Stimulated activated CD4-positive, alpha-beta T cell treated with anti-CD3 and anti-CD28 coated beads, Interleukin-4, amount 100 ng/mL, for 1 hour (primary cell): ENCODE measurements around the gene SNX7.

Experiments used
- DNase-seq: peaks from one replicate; pipeline ENCODE4 v3.0.0-alpha.2; 2020

The SNX7 gene

DNA sequence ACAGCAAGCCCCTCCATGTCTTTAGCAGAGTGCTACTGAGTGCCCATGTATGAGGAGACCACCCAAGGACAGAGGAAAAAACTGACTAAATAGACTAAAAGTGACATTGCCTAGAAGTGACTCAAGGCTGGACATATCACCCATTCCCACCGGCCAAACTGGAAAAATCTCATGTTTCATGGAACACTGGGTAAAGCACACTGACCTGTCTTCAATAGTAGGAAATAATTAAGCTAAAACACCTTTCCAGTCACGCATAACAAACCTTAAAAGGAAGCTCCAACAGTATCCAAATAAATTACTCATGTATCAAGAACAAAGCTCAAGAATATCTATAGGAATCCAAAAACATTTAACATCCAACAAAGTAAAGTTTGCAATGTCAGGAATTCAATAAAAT lies 120.4 kb downstream of the SNX7 start:
- DNase-seq, result no peak

DNA sequence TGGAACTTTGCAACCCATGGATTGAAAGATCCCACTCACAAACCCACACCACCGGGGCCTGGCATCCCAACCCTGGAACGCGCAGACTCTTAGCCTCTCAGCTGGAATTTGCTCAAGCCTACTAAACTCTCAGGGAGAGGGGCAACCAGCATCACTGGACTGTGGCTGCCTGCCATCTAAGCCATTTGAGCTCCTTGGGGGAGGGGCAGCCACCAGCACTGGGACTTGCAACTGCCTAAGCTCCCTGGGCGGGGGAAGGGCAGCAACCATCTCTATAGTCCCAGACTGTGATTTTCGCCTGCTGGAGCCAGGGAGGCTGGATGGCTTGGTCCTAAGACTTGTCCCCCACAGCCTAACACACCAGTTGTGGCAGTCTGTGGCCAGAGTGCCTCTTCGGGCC lies 122.3 kb downstream of the SNX7 start:
- no peak for DNase-seq

DNA sequence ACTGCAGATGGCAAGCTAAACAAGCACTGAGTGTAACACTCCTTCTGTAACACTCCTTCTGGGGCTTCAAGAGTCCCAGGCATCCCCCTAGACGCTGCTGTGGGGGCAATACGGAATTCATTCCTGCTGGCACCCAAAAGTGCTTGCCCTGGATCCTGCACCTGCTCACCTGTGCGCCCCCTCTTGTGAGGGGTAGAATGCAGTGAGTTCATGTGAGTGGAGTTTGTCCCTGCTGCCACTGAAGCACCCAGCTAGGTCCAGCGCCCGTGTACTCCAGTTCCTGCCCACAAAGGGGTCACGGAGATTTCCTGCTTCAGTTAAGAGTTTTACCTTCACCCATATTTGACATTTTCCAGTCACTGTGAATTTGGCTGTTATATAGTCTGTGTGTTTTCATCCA lies 130.0 kb downstream of the SNX7 start:
- no peak for DNase-seq

DNA sequence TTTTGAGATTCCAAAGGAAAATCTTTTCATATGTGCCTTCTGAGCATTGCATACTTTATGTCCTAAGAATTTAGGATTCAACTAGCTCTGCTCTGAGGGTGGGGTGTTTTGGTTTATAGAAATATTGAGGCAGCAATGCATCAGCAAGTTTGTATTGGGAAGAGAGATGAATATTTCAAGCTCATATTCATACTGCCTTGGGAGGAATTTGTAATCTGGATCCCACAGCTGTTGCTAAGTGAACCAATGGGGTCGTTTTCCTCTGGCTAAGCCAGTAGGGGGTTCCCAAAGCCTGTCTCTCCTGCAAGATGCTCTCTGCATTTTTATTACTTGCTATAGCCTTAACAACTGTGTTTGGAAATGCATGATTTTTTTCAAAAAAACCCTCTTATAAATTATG lies 130.6 kb downstream of the SNX7 start:
- DNase-seq, result no peak

DNA sequence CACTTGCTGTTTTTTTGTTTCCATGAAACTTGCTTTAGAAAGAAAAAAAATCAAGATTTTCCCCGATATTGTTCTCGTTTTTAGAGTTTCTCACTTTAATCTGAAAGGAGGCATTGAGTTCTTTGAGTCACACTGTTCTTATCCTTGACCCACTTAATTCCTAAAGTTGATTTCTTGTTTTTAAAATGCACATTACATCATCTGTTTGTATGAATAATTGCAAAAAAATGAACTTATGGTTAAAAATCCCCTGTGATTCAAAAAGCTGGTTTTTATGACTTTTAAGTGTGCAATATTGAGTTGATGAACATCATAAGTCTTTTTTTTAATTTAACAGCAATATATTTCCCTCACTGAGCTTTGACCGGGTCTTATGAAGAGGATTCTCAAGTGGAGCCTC lies 131.6 kb downstream of the SNX7 start:
- DNase-seq, result no peak

DNA sequence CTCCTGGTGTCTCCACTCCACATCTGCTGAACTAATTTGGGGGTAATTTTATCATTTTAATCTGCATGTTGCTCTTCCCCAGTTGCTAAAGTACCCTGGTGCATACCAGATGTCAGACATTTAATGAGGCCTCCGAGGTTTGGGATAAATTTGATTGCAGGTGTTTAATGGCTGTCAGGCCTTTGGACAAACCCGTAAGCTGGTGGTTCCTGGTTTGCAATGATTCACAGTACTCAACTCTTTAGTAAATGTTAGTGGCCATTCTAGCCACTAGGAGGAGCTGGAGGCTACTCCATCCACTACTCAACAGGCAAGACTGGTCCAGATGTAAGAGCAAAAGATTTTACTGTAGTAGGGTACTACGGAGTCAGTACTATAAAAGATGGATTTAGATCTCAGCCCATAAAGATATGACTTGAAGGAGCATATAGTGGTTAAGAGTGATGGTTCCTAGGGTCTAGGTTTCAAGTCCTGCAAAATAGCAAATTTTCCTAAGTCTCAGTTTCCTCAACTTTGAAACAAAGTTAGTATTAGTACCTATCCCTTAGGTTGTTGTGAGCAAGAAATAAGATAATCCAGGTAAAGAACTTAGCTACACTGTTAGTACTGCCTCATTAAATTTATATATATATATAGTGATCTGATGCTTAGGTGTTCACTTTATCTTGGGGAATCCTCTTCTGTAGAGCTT lies 132.8 kb downstream of the SNX7 start:
- DNase-seq, result peak; percentile 20

DNA sequence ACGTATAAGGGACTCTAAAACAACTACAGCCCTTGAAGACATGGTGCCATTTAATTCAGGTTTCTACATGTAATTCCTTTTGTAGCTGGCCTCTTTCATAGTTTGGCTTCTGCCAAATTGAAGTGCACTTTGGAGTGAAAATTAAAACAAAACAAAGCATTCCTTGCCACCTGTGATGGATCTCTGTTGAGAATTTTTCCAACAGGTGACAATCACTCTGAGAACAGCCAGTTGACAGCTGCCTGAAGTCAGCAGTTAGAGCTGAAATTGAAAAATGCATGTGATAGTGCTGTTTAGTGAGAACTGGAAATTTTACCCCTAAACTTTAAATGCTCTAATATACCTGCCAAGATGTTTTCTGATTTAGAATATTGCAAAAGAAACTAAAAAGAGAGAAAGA lies 134.5 kb downstream of the SNX7 start:
- DNase-seq, result no peak

DNA sequence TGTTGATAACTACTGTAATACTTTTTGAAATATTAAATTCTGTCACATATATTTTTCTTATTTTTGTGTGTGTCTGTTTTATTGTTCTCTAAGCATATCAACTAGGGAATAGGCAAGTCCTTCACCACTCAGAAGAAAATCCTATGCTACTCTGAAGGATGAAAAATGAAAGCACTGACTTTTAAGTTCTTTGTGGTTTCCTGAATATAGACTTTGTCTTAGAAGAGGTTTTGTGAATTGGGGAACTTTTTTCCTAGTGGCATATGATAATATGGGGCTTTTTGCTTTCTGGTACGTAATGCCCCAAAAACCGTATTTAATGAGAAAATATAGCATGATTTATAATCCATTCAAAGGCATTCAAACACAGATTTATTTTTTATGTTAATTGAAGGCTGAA lies 136.0 kb downstream of the SNX7 start:
- DNase-seq, result no peak
